NCI-H1436 (cell line): Measurements from ENCODE around the gene OAS3.
A peak's percentile ranks its signal among the peaks of the same experiment; 100 is the strongest.
"Not testable (repeated sequence)": the region's sequence is repeated elsewhere in the genome, so short reads cannot be mapped to it uniquely, and the experiment has no call there.

Experiments
- DNase-seq: peaks from one replicate; lab custom pipeline; 2025; lab: John Stamatoyannopoulos, UW

The OAS3 gene

GRCh38 chr12:112986291-112986800 lies 48.1 kb downstream of the OAS3 start:
- no peak for DNase-seq

GRCh38 chr12:112987561-112987960 lies 49.3 kb downstream of the OAS3 start:
- no peak for DNase-seq

- no peak for DNase-seq
Measured at GRCh38 chr12:112988224-112988623, 50.0 kb downstream of the OAS3 start.

- not testable (repeated sequence) for DNase-seq
Measured at GRCh38 chr12:112988823-112989385, 50.6 kb downstream of the OAS3 start.

- no peak for DNase-seq
Measured at GRCh38 chr12:112989806-112990205, 51.5 kb downstream of the OAS3 start.

GRCh38 chr12:112992541-112993398 lies 54.5 kb downstream of the OAS3 start:
- DNase-seq = peak; percentile 9

GRCh38 chr12:112995008-112995407 lies 56.7 kb downstream of the OAS3 start:
- no peak for DNase-seq

GRCh38 chr12:112996501-112996900 lies 58.2 kb downstream of the OAS3 start:
- no peak for DNase-seq

GRCh38 chr12:112997506-112997905 lies 59.2 kb downstream of the OAS3 start:
- DNase-seq = no peak

GRCh38 chr12:112998987-112999767 lies 60.9 kb downstream of the OAS3 start:
- DNase-seq = no peak

GRCh38 chr12:113000433-113000832 lies 62.2 kb downstream of the OAS3 start:
- DNase-seq = no peak

- DNase-seq = no peak
Measured at GRCh38 chr12:113002155-113002554, 63.9 kb downstream of the OAS3 start.

GRCh38 chr12:113002676-113003075 lies 64.4 kb downstream of the OAS3 start:
- DNase-seq = no peak

GRCh38 chr12:113003636-113004035 lies 65.4 kb downstream of the OAS3 start:
- no peak for DNase-seq

- DNase-seq = peak; percentile 5
Measured at GRCh38 chr12:113005762-113006161, 67.5 kb downstream of the OAS3 start.

- no peak for DNase-seq
Measured at GRCh38 chr12:113006206-113006605, 67.9 kb downstream of the OAS3 start.

GRCh38 chr12:113006641-113007040 lies 68.4 kb downstream of the OAS3 start:
- DNase-seq = no peak

GRCh38 chr12:113007166-113007565 lies 68.9 kb downstream of the OAS3 start:
- no peak for DNase-seq

- DNase-seq = no peak
Measured at GRCh38 chr12:113010701-113011100, 72.4 kb downstream of the OAS3 start.

- DNase-seq = no peak
Measured at GRCh38 chr12:113014565-113014964, 76.3 kb downstream of the OAS3 start.

- DNase-seq = no peak
Measured at GRCh38 chr12:113016796-113017195, 78.5 kb downstream of the OAS3 start.

- DNase-seq = no peak
Measured at GRCh38 chr12:113019025-113019424, 80.8 kb downstream of the OAS3 start.

- DNase-seq = no peak
Measured at GRCh38 chr12:113021500-113021899, 83.2 kb downstream of the OAS3 start.
